Esophagus squamous epithelium (tissue), 4 donors: ENCODE data around the gene PFKFB4.

ENCODE experiments used
- CTCF ChIP-seq, 6 experiments: fragments of 450-650 bp in 4 of 6; fragments of 200-600 bp in 2 of 6; sonication (generic) in 2 of 6; IDR thresholded peaks; one replicate each; pipeline ENCODE4 v1.5.1; 2016 to 2019; ENCODE audit warnings: antibody characterized with exemption in 6 of 6, mild to moderate bottlenecking in 4 of 6, moderate library complexity in 4 of 6
- POLR2A ChIP-seq, 4 donors: fragments of 450-650 bp; IDR thresholded peaks; one replicate each; pipeline ENCODE4 v1.6.1; 2017; ENCODE audit warnings: antibody characterized with exemption in 4 of 4, mild to moderate bottlenecking in 4 of 4, moderate library complexity in 3 of 4

DNA sequence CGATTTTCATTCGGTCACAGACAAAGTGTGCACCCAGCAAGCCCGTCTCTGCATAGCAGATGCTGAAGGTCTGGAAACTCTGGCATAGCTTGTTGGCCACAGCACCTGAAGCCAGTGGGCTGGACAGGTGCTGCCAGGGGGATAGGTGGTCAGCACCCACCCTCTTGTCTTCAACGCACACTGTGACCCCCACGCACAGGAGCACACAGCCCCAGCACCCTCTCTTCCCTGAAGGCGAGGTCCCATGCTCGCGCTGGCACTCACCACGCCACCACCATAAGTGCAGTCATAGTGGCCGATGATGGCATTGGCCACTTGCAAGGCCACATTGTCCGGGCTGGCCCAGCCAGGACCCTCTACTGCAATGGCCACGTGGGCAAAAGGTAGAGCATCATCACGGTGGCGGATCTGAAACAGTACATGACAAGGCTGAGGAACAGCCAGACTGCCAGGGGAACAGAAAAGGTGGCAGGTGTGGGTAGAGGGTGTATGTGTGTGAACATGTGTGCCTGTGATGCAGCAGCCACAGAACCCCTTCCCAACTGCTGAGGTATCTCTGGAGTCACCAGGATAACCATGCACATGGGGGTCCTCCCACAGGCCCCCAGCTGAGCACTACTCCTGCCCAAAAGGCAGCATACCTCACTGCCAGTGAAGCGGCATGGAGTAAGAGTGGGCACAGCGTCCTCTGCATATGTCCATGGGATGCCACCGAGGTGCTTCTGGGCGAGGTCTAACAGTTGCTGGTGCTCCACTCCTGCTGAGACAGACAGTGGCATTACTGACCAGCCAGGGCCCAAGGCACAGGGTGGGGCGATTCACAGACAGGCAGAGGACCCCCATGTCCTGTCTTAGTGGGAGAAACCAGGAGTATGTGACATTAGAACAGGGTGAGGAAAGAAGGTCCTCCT is 44.4 kb upstream of the PFKFB4 start:
- TF ChIP-seq CTCF (IDR thresholded peaks at IDR 0.05): no peak
- TF ChIP-seq POLR2A (IDR thresholded peaks at IDR 0.05): no peak
